Stimulated activated CD4-positive, alpha-beta T cell treated with anti-CD3 and anti-CD28 coated beads, Interleukin-2, amount 100 ng/mL, for 48 hours (primary cell): ENCODE data around the gene AMZ2.
"Not testable (repeated sequence)": the region's sequence is repeated elsewhere in the genome, so short reads cannot be mapped to it uniquely, and the experiment has no call there.

Experiments
- DNase-seq, 2 donors: peaks; one replicate each; pipeline ENCODE4 v3.0.0-alpha.2; 2020

Gene AMZ2

GRCh38 chr17:68220786-68221185 is 27.1 kb upstream of the AMZ2 start:
- DNase-seq, result not testable (repeated sequence)

DNA sequence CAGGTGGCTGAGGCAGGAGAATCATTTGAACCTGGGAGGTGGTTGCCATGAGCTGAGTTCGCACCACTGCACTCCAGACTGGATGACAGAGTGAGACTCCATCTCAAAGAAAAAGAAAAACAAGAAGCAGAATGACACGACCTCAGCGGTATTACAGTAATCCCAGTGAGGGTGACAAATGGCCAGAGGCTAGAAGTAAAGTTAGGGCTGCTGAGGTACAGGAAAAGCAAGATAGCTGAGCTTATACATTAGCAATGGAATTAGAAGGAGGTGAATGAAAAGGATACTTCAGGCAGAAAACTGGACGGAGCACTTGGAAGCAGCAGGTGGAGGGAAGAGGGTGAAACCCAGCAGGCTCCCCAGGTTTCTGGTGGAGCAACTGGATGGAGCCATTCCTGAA is 26.1 kb upstream of the AMZ2 start:
- no peak for DNase-seq

- DNase-seq, result no peak
These were observed 25.2 kb upstream of the AMZ2 start for GRCh38 chr17:68222606-68223005.

GRCh38 chr17:68225055-68225454 is 22.8 kb upstream of the AMZ2 start:
- DNase-seq, result not testable (repeated sequence)

DNA sequence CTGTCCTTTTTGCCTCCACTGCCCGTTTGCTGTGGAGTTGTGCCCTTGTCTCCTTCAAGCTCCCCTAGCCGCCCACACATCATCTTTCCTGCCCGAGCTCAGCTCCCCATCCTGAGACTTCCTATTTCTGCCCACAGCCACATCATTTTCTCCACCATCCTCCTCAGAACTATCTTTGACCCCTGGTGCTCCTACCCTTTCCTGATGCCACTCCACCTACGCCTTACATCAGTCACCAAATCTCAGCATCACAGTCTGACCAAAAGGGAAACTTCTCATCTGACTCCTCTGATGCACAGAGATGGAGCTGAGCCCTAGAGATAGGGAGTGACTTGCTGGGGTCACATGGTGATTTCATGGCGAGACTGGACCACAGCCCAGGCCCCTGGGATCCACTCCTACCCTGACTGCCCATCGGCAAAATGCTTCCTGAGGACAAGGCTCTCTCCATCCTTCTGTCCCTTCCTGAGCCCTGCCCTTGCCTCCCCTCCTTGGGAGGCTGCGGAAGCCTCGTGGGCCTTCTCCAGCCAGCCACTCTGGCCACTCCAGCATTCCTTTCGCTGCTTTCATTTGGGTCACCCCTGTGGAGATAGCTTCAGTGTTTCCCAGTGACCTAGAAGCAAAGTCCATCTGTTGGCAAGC is 19.7 kb upstream of the AMZ2 start:
- not testable (repeated sequence) for DNase-seq

DNA sequence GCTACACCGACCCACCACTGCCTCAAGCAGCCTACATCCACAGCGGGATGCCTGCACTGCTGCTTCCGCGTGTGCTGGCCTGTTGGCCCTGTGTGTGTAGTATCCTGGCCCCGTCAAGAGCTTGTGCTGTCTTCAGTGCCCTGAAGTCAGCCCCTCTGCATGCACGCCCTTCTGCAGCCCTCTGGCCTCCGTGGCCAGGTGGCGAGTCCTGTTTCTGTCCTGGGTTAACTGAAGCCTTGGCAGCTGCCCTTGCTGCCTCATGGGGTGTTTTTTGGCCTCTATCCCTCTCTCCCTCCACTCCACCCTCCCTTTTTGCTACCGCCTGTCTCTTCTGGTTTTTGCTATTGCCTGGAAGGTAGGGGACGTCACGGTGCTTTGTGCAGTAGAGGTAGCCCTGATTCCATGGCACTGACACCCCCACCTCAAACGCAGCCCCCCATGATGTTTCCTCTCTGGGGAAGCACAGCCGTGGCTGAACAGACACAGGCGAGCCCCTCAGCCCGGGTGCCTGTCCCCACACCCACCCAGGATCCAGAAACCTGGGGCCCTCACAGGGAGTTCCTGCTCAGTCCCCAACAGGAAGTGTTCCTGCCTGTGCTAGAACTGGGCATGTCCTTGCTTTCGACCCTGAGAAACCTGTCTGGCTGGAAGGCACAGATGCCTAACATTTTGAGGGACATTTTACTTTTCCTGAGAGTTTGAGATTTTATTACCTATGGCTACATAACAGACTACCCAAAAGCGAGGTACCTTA is 18.8 kb upstream of the AMZ2 start:
- DNase-seq, result no peak

GRCh38 chr17:68229619-68230018 is 18.2 kb upstream of the AMZ2 start:
- DNase-seq, result no peak

- DNase-seq, result not testable (repeated sequence)
These were observed 16.7 kb upstream of the AMZ2 start for GRCh38 chr17:68231131-68231530.

GRCh38 chr17:68231541-68231940 is 16.3 kb upstream of the AMZ2 start:
- no peak for DNase-seq

DNA sequence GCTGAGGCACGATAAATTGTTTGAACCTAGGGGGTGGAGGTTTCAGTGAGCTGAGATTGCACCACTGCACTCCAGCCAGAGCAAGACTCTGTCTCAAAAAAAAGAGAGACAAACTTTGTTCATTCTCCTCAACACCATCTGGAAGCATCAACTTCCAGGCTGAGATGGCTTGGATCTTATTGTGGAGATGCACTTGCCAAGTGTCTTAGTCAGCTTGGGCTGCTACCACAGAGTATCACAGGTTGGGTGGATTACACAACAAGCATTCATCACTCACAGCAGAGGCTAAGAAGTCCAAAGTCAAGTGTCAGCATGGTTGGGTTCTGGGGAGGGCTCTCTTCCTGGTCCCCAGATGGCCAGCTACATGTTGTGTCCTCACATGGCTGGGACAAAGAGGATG is 15.1 kb upstream of the AMZ2 start:
- DNase-seq, result not testable (repeated sequence)

- DNase-seq, result not testable (repeated sequence)
These were observed 13.0 kb upstream of the AMZ2 start for GRCh38 chr17:68234726-68235335.

DNA sequence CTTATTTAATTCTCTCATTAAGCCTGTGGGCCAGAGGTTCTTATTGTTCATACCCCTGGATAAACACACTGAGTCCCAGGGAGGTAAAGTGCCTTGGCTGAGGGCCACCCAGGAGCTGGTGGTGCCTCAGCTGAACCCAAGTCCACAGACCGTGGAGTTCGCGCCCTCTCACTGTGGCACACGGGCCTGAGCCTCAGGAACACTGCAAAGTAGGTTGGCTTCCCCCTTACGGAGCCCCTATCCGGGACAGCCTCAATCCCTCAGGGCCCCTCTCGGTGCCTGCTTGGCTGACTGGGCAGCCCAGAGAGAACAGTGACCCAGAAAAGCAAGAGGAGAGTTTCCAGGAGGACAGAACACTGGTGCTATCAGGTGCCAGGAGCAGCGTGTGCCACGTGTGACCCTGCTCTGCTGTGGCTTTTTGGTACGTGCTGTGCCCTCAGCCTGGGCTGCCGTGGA is 12.5 kb upstream of the AMZ2 start:
- DNase-seq, result not testable (repeated sequence)

DNA sequence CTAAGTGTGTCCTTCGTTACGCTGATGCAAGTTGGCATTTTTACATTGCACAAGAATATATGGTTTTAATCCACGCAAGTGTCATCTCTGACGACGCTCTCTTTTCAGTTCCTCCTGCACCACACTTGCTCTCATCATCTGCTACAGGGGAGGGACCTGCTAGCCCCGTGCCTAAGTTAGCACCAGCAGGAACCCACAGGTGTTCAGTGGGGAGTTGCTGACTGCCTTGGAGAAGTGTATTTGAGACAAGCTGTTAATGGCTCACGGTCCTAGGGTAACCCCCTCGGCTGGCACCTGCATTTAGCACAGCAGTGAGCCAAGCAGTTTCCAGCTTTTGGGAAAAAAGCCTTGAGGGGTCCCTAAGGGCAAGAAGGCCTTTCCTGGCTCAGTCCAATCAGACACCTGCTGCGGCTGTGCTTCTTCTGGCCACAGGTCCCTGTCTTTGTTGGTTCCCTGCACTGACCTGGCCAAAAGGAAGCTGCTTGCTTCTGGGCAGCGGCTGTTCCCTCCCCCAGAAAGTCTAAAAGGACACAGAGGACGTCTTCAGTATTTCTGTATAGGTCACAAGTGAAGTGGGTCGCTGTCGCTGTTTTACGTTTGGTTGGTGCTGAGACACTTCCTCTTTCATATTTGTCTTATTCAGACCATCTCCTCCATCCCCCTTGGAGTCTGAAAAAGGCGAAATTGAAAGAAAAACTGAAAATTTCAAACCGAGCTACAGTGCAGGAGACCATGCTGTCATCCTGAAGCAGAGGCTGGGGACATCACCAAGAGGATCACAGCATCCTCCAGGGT is 10.3 kb upstream of the AMZ2 start:
- not testable (repeated sequence) for DNase-seq

DNA sequence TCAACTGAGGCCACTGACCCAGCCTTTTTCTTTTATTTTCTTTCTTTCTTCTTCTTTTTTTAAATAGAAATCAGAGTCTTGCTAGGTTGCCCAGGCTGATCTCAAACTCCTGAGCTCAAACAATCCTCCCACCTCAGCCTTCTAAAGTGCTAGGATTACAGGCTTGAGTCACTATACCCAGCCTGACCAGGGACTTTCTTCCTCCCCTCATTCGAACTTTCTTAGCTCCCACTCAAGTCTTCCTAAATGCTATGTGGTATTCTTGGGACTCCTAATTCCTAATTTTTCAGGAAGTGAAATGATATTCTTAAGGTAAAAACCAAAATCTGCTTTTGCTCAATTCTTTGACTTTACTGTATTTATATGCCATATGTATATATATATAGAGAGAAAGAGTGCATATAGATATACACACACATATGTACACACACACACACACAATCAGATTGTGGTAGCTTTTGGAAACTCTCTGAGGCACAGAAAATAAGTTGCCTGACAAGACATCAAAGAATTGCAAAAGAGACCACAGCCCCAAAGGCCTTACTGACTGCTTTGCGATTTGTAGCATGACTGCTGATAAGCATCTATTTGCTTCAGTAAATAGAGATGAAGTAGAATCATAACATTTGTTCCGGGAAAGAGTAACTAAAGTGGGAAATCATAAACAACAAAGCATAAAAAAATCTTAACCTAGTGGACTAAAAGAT is 9.5 kb upstream of the AMZ2 start:
- DNase-seq, result no peak

DNA sequence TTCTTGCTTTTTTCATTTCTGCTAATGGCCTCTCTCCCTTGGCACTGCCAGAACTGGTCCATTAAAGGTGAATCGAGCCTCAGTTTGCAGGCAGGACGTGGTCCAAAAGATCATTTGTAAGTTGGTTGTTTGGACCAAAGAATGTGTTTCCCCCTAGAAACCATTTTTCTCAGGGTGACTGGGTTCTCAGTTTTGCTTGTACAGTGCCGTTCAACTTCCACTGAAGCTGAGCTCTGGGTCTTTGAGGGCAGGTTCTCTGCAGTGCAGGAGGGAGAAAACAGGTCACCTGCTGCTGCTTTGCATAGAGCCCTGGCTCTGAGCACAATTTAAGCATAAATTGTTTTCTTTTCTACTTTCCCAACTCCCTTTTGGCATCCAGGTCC is 9.0 kb upstream of the AMZ2 start:
- DNase-seq, result no peak

GRCh38 chr17:68239632-68240366 is 8.0 kb upstream of the AMZ2 start:
- no peak for DNase-seq

GRCh38 chr17:68246271-68247028 is 1.4 kb upstream of the AMZ2 start:
- no peak for DNase-seq

GRCh38 chr17:68248199-68248825 is 469 bp downstream of the AMZ2 start:
- no peak for DNase-seq

DNA sequence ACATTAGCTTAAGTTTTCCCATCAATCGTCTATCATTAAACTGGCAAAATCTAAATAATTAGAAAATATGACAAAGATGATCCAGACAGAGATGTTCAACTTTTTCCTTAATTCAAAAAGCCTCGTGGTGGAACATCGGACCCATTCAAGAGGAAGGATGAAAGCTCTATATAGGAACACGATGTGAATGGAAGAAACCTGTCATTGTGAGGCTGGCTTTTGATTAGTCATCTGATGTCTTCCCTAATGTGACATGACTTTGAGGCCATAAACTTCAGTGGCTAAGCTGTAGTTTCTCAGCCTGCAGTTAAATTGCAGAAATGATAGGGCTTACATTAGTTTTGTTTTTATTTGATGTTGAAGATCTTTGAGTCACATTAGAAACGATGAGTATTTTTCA is 1.0 kb downstream of the AMZ2 start:
- DNase-seq, result no peak

DNA sequence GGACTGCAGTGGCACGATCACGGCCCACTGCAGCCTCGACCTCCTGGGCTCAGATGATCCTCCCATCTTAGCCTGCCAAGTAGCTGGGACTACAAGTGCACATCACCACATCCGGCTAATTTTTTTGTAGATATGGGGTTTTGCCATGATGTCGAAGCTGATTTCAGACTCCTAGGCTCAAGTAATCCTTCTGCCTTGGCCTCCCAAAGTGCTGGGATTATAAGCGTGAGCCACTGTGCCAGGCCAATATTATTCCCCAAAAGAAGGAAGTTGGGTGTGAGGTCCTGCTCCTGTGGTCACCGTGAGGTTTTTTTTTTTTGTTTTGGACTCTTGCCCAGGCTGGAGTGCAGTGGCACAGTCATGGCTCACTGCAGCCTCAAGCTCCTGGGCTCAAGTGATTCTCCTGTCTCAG is 1.5 kb downstream of the AMZ2 start:
- DNase-seq, result no peak

DNA sequence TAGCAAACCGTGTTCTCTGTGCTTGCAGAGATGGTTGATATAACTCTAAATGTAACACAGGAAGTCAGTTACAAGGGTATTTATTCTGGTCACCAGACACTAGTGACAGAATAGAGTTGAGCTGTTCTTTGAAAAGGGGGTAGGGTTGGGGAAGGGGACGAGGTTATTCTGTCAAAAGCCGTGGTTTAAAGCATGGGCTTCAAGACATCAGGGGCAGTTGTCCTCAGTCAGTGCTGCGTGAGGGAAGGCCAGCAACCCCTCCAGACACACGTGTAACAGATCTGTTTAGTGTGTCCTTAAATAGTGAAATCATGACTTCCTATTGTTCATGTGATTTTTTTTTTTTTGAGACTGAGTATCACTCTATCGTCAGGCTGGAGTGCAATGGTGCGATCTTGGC is 5.6 kb downstream of the AMZ2 start:
- not testable (repeated sequence) for DNase-seq
